ENCODE measurements around the gene RNU5D-1.
A peak's percentile ranks its signal among the peaks of the same experiment; 100 is the strongest.

Gene RNU5D-1

GRCh38 chr1:44733365-44733764 is 2.4 kb upstream of the RNU5D-1 start:
- DNase-seq (ENCODE audit: low read depth in 2 of 2): peak in 1 of 2 experiments; percentile 30

- DNase-seq (ENCODE audit: low read depth in 2 of 2): no peak
These were observed 5.8 kb downstream of the RNU5D-1 start for GRCh38 chr1:44724955-44725698.

GRCh38 chr1:44724296-44724954 is 6.5 kb downstream of the RNU5D-1 start:
- no peak for DNase-seq (ENCODE audit: low read depth in 2 of 2)

GRCh38 chr1:44723496-44724295 is 7.3 kb downstream of the RNU5D-1 start:
- DNase-seq (ENCODE audit: low read depth in 2 of 2): no peak

- no peak for DNase-seq (ENCODE audit: low read depth in 2 of 2)
These were observed 7.9 kb downstream of the RNU5D-1 start for GRCh38 chr1:44723064-44723463.

GRCh38 chr1:44721485-44722361 is 9.2 kb downstream of the RNU5D-1 start:
- peak; percentile 62 to 67 for DNase-seq (ENCODE audit: low read depth in 2 of 2)

GRCh38 chr1:44720281-44720680 is 10.7 kb downstream of the RNU5D-1 start:
- no peak for DNase-seq (ENCODE audit: low read depth in 2 of 2)

- DNase-seq (ENCODE audit: low read depth in 2 of 2): no peak
These were observed 11.7 kb downstream of the RNU5D-1 start for GRCh38 chr1:44719318-44719717.

- no peak for DNase-seq (ENCODE audit: low read depth in 2 of 2)
These were observed 12.9 kb downstream of the RNU5D-1 start for GRCh38 chr1:44718091-44718490.

- DNase-seq (ENCODE audit: low read depth in 2 of 2): no peak
These were observed 13.3 kb downstream of the RNU5D-1 start for GRCh38 chr1:44717653-44718052.

- no peak for DNase-seq (ENCODE audit: low read depth in 2 of 2)
These were observed 13.8 kb downstream of the RNU5D-1 start for GRCh38 chr1:44717156-44717555.

GRCh38 chr1:44714944-44715571 is 15.9 kb downstream of the RNU5D-1 start:
- peak in 1 of 2 experiments; percentile 42 for DNase-seq (ENCODE audit: low read depth in 2 of 2)

- DNase-seq (ENCODE audit: low read depth in 2 of 2): no peak
These were observed 16.4 kb downstream of the RNU5D-1 start for GRCh38 chr1:44714532-44714931.

GRCh38 chr1:44713321-44713781 is 17.6 kb downstream of the RNU5D-1 start:
- DNase-seq (ENCODE audit: low read depth in 2 of 2): no peak

- no peak for DNase-seq (ENCODE audit: low read depth in 2 of 2)
These were observed 22.8 kb downstream of the RNU5D-1 start for GRCh38 chr1:44707959-44708831.

- DNase-seq (ENCODE audit: low read depth in 2 of 2): peak; percentile 74
These were observed 23.7 kb downstream of the RNU5D-1 start for GRCh38 chr1:44707112-44707881.

- no peak for DNase-seq (ENCODE audit: low read depth in 2 of 2)
These were observed 25.0 kb downstream of the RNU5D-1 start for GRCh38 chr1:44705938-44706337.

- DNase-seq (ENCODE audit: low read depth in 2 of 2): no peak
These were observed 25.5 kb downstream of the RNU5D-1 start for GRCh38 chr1:44705470-44705869.

- DNase-seq (ENCODE audit: low read depth in 2 of 2): no peak
These were observed 29.8 kb downstream of the RNU5D-1 start for GRCh38 chr1:44701141-44701573.
